Measurements from ENCODE around the gene HOXB3.

The HOXB3 gene

GRCh38 chr17:48601539-48602425 lies 11.7 kb upstream of the HOXB3 start:
- TF ChIP-seq POLR2A (IDR thresholded peaks at IDR 0.05; ENCODE audit: low read depth, low read length) (no peak), POLR2AphosphoS5 (IDR thresholded peaks at IDR 0.05; ENCODE audit: low read depth, low read length) (no peak), TAF1 (IDR thresholded peaks at IDR 0.05; ENCODE audit: borderline replicate concordance, low read depth, low read length) (no peak)
- DNase-seq (ENCODE audit: insufficient read length), result no peak
- FAIRE-seq, result no peak

GRCh38 chr17:48601207-48601538 lies 11.1 kb upstream of the HOXB3 start:
- DNase-seq (ENCODE audit: insufficient read length) (no peak), FAIRE-seq (no peak)
- TF ChIP-seq POLR2AphosphoS5 (IDR thresholded peaks at IDR 0.05; ENCODE audit: low read depth, low read length) (no peak), TAF1 (IDR thresholded peaks at IDR 0.05; ENCODE audit: borderline replicate concordance, low read depth, low read length) (no peak), POLR2A (IDR thresholded peaks at IDR 0.05; ENCODE audit: low read depth, low read length) (no peak)

GRCh38 chr17:48600244-48601098 lies 10.4 kb upstream of the HOXB3 start:
- DNase-seq (ENCODE audit: insufficient read length) (no peak), FAIRE-seq (no peak)
- TF ChIP-seq TAF1 (IDR thresholded peaks at IDR 0.05; ENCODE audit: borderline replicate concordance, low read depth, low read length), result no peak
- no peak for TF ChIP-seq POLR2A (IDR thresholded peaks at IDR 0.05; ENCODE audit: low read depth, low read length)
- TF ChIP-seq POLR2AphosphoS5 (IDR thresholded peaks at IDR 0.05; ENCODE audit: low read depth, low read length), result no peak

GRCh38 chr17:48599354-48599753 lies 9.3 kb upstream of the HOXB3 start:
- no peak for DNase-seq (ENCODE audit: insufficient read length)
- no peak for FAIRE-seq
- TF ChIP-seq POLR2AphosphoS5 (IDR thresholded peaks at IDR 0.05; ENCODE audit: low read depth, low read length), result no peak
- TF ChIP-seq TAF1 (IDR thresholded peaks at IDR 0.05; ENCODE audit: borderline replicate concordance, low read depth, low read length), result no peak
- no peak for TF ChIP-seq POLR2A (IDR thresholded peaks at IDR 0.05; ENCODE audit: low read depth, low read length)

GRCh38 chr17:48598736-48599135 lies 8.7 kb upstream of the HOXB3 start:
- no peak for TF ChIP-seq POLR2AphosphoS5 (IDR thresholded peaks at IDR 0.05; ENCODE audit: low read depth, low read length)
- DNase-seq (ENCODE audit: insufficient read length) (no peak), FAIRE-seq (no peak)

- TF ChIP-seq POLR2AphosphoS5 (IDR thresholded peaks at IDR 0.05; ENCODE audit: low read depth, low read length) (no peak), POLR2A (IDR thresholded peaks at IDR 0.05; ENCODE audit: low read depth, low read length) (no peak), TAF1 (IDR thresholded peaks at IDR 0.05; ENCODE audit: borderline replicate concordance, low read depth, low read length) (no peak)
- FAIRE-seq (peak; percentile 79), DNase-seq (ENCODE audit: insufficient read length) (peak; percentile 61)
Observed at GRCh38 chr17:48597778-48598631, 8.0 kb upstream of the HOXB3 start.

GRCh38 chr17:48597528-48597777 lies 7.4 kb upstream of the HOXB3 start:
- TF ChIP-seq POLR2A (IDR thresholded peaks at IDR 0.05; ENCODE audit: low read depth, low read length), result no peak
- TF ChIP-seq POLR2AphosphoS5 (IDR thresholded peaks at IDR 0.05; ENCODE audit: low read depth, low read length), result no peak
- no peak for TF ChIP-seq TAF1 (IDR thresholded peaks at IDR 0.05; ENCODE audit: borderline replicate concordance, low read depth, low read length)
- FAIRE-seq, result no peak
- no peak for DNase-seq (ENCODE audit: insufficient read length)

GRCh38 chr17:48596735-48597527 lies 6.9 kb upstream of the HOXB3 start:
- FAIRE-seq (no peak), DNase-seq (ENCODE audit: insufficient read length) (no peak)
- TF ChIP-seq POLR2AphosphoS5 (IDR thresholded peaks at IDR 0.05; ENCODE audit: low read depth, low read length) (no peak), POLR2A (IDR thresholded peaks at IDR 0.05; ENCODE audit: low read depth, low read length) (no peak), TAF1 (IDR thresholded peaks at IDR 0.05; ENCODE audit: borderline replicate concordance, low read depth, low read length) (no peak)

GRCh38 chr17:48596000-48596734 lies 6.1 kb upstream of the HOXB3 start:
- no peak for DNase-seq (ENCODE audit: insufficient read length)
- FAIRE-seq, result peak; percentile 40
- no peak for TF ChIP-seq POLR2AphosphoS5 (IDR thresholded peaks at IDR 0.05; ENCODE audit: low read depth, low read length)
- no peak for TF ChIP-seq TAF1 (IDR thresholded peaks at IDR 0.05; ENCODE audit: borderline replicate concordance, low read depth, low read length)
- TF ChIP-seq POLR2A (IDR thresholded peaks at IDR 0.05; ENCODE audit: low read depth, low read length), result no peak

- FAIRE-seq (no peak), DNase-seq (ENCODE audit: insufficient read length) (no peak)
- TF ChIP-seq TAF1 (IDR thresholded peaks at IDR 0.05; ENCODE audit: borderline replicate concordance, low read depth, low read length) (no peak), POLR2AphosphoS5 (IDR thresholded peaks at IDR 0.05; ENCODE audit: low read depth, low read length) (no peak), POLR2A (IDR thresholded peaks at IDR 0.05; ENCODE audit: low read depth, low read length) (no peak)
Observed at GRCh38 chr17:48595278-48595999, 5.4 kb upstream of the HOXB3 start.
